ENCODE data around the gene ADA.

Gene ADA

GRCh38 chr20:44570367-44570766 is 81.1 kb downstream of the ADA start:
- TF ChIP-seq, protein P1, sequence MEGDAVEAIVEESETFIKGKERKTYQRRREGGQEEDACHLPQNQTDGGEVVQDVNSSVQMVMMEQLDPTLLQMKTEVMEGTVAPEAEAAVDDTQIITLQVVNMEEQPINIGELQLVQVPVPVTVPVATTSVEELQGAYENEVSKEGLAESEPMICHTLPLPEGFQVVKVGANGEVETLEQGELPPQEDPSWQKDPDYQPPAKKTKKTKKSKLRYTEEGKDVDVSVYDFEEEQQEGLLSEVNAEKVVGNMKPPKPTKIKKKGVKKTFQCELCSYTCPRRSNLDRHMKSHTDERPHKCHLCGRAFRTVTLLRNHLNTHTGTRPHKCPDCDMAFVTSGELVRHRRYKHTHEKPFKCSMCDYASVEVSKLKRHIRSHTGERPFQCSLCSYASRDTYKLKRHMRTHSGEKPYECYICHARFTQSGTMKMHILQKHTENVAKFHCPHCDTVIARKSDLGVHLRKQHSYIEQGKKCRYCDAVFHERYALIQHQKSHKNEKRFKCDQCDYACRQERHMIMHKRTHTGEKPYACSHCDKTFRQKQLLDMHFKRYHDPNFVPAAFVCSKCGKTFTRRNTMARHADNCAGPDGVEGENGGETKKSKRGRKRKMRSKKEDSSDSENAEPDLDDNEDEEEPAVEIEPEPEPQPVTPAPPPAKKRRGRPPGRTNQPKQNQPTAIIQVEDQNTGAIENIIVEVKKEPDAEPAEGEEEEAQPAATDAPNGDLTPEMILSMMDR (IDR thresholded peaks at IDR 0.05; ENCODE audit: insufficient read depth, missing control alignments): no peak
- FAIRE-seq: no peak
- DNase-seq (ENCODE audit: insufficient read length, low spot score): no peak

All from D721Med (cell line).